HepG2 (cell line): ENCODE results near the gene KRT34. TPM values are rescaled to one million over a fixed set of nuclear protein-coding genes. Genes with fewer than 3 reads are reported as not detected.

Experiments
- ATAC-seq: fragments of 200-7000 bp; cut with Tn5 transposase; 3 replicates; pipeline ENCODE4 v1.9.1; 2020; ENCODE audit warnings: mild to moderate bottlenecking, moderate library complexity
- BruUV-seq: library from RNA; stranded (reverse); fragments of 400-500 nt; replicated peaks from 2 replicates; lab custom pipeline; 2021; lab: Mats Ljungman, UMichigan
- CTCF ChIA-PET: fragments of 300-600 bp; formaldehyde crosslinking; extraction: SDS; loops from one replicate; lab custom pipeline; 2021; ENCODE audit warnings: low total read pairs, inconsistent platforms, low intra/inter-chr PET ratio; lab: Yijun Ruan, JAX
- POLR2A ChIA-PET: fragments of 350-600 bp; sonication (Branson Sonifier 250); formaldehyde crosslinking; loops from one replicate; lab custom pipeline; 2020; ENCODE audit warnings: antibody characterized with exemption, inconsistent platforms; lab: Yijun Ruan, JAX
- DNase-seq: peaks from one replicate; pipeline ENCODE4 v3.0.0-alpha.2; 2015; ENCODE audit warnings: low spot score
- FAIRE-seq: peaks from 3 replicates; lab custom pipeline; 2011; peaks lifted over from hg19 to GRCh38; lab: Jason Lieb, UNC
- H2AFZ ChIP-seq: one replicate; pipeline ENCODE4 v1.6.1; 2011; ENCODE audit warnings: low read length, inconsistent platforms
- H3K27ac ChIP-seq: fragments of 300-600 bp; 3 replicates; pipeline ENCODE4 v1.8.0; 2011; ENCODE audit warnings: mixed run types, mild to moderate bottlenecking, mixed read lengths, low read length, inconsistent platforms; ENCODE audit not compliant: insufficient read depth; ENCODE audit errors: extremely low read length
- H3K27me3 ChIP-seq, 2 experiments: fragments of 200-600 bp in 1 of 2; 2 replicates in 1 of 2; 3 replicates in 1 of 2; pipeline versions ENCODE4 v1.6.0 to v1.8.0; 2011; ENCODE audit warnings: low read length in 2 of 2, mild to moderate bottlenecking in 2 of 2, moderate library complexity in 2 of 2, inconsistent platforms in 1 of 2; ENCODE audit not compliant: insufficient read depth in 2 of 2, control insufficient read depth in 1 of 2
- H3K36me3 ChIP-seq, 2 experiments: fragments of 200-600 bp in 1 of 2; replicated peaks in 1 of 2; 2 replicates in 1 of 2; 3 replicates in 1 of 2; pipeline versions ENCODE4 v1.5.1 to v1.8.0; 2011; ENCODE audit warnings: low read length in 2 of 2, inconsistent platforms in 1 of 2; ENCODE audit not compliant: insufficient read depth in 2 of 2, control insufficient read depth in 1 of 2
- H3K4me1 ChIP-seq: 2 replicates; pipeline ENCODE4 v1.5.1; 2012; ENCODE audit warnings: low read length, inconsistent platforms; ENCODE audit not compliant: insufficient read depth
- H3K4me2 ChIP-seq: 2 replicates; pipeline ENCODE4 v1.6.0; 2011; ENCODE audit warnings: low read depth, low read length, inconsistent platforms
- H3K4me3 ChIP-seq, 3 experiments: fragments of 200-600 bp in 1 of 3; sonication (generic), shearing (Covaris generic) in 1 of 3; replicated peaks in 1 of 3; 2 replicates each; pipeline ENCODE4 v1.5.1; 2011 to 2016; ENCODE audit warnings: low read length in 3 of 3, inconsistent platforms in 2 of 3, low read depth in 2 of 3, mild to moderate bottlenecking in 2 of 3, control low read depth in 1 of 3, mixed read lengths in 1 of 3; ENCODE audit not compliant: insufficient read depth in 1 of 3
- H3K79me2 ChIP-seq: one replicate; pipeline ENCODE4 v1.6.1; 2011; ENCODE audit warnings: low read length, inconsistent platforms; ENCODE audit not compliant: insufficient read depth
- H3K9ac ChIP-seq: 2 replicates; pipeline ENCODE4 v1.6.0; 2011; ENCODE audit warnings: mild to moderate bottlenecking, low read depth, low read length, inconsistent platforms; ENCODE audit not compliant: insufficient read depth
- H3K9me3 ChIP-seq: 2 replicates; pipeline ENCODE4 v1.5.1; 2012; ENCODE audit warnings: mild to moderate bottlenecking, low read length
- H4K20me1 ChIP-seq: 2 replicates; pipeline ENCODE4 v1.6.0; 2011; ENCODE audit warnings: inconsistent platforms, mild to moderate bottlenecking, low read length, moderate library complexity; ENCODE audit not compliant: insufficient read depth
- CREB1 ChIP-seq, 2 experiments: fragments of 450-650 bp in 1 of 2; IDR thresholded peaks; 2 replicates each; pipeline ENCODE4 v1.6.1; 2016 to 2017; ENCODE audit warnings: control low read depth in 1 of 2, mild to moderate bottlenecking in 1 of 2, missing compliant biosample characterization in 1 of 2, missing genetic modification characterization in 1 of 2
- MYNN ChIP-seq: sonication (generic); formaldehyde crosslinking; IDR thresholded peaks from 2 replicates; pipeline ENCODE4 v1.4.0; 2020; ENCODE audit warnings: mild to moderate bottlenecking, low read depth, missing genetic modification reagents
- NR2F6 ChIP-seq, 2 experiments: IDR thresholded peaks; 2 replicates each; pipeline ENCODE4 v1.6.1; 2016; ENCODE audit warnings: antibody characterized with exemption in 1 of 2, mild to moderate bottlenecking in 1 of 2
- SALL2 ChIP-seq: sonication (generic); formaldehyde crosslinking; IDR thresholded peaks from 2 replicates; pipeline ENCODE4 v1.8.1; 2023; ENCODE audit warnings: mild to moderate bottlenecking, missing genetic modification reagents, inconsistent platforms
- STAT5B ChIP-seq: sonication (generic); formaldehyde crosslinking; IDR thresholded peaks from 2 replicates; pipeline ENCODE4 v1.4.0; 2020; ENCODE audit warnings: missing genetic modification reagents
- ZFP37 ChIP-seq: sonication (generic); formaldehyde crosslinking; IDR thresholded peaks from 2 replicates; pipeline ENCODE4 v1.4.0; 2020; ENCODE audit warnings: missing genetic modification reagents, borderline replicate concordance
- ZNF432 ChIP-seq: sonication (generic); formaldehyde crosslinking; IDR thresholded peaks from 2 replicates; pipeline ENCODE4 v1.5.0; 2020; ENCODE audit warnings: missing genetic modification reagents, mild to moderate bottlenecking, borderline replicate concordance
- ZNF768 ChIP-seq: sonication (generic); formaldehyde crosslinking; IDR thresholded peaks from 2 replicates; pipeline ENCODE4 v1.4.0; 2020; ENCODE audit warnings: missing genetic modification reagents
- WGBS: methylation state at CpG from one replicate; pipeline ENCODE4 v1.1.6; 2017; ENCODE audit warnings: low lambda C conversion rate; 5-methylcytosine and 5-hydroxymethylcytosine counted together
- in situ Hi-C: cut with HindIII; loops from 2 replicates; pipeline ENCODE4 v1.10.0; 2017; ENCODE audit warnings: low pct_unique_long_range_greater_than_20kb; ENCODE audit not compliant: extremely low pct_ligation_motif_present
- intact Hi-C: fragments of 100-400 bp; cut with micrococcal nuclease; formaldehyde crosslinking; loops from one replicate; pipeline ENCODE4 v1.10.0; 2022; ENCODE audit not compliant: unreplicated experiment
- polyA plus RNA-seq, 8 experiments: library from polyadenylated mRNA; depleted of rRNA in 3 of 8; stranded (reverse) in 7 of 8; unstranded in 1 of 8; fragments of >200 nt; fragmentation: Illumina TruSeq in 4 of 8; extraction: Trizol in 4 of 8; gene quantifications; 2 replicates each; pipeline versions ENCODE4 v1.2.1 to v1.2.3, GENCODE V29; 2011 to 2016; ENCODE audit warnings: low read depth in 4 of 8, missing spikeins in 1 of 8, mixed read lengths in 1 of 8; ENCODE audit not compliant: insufficient read depth in 1 of 8
- total RNA-seq, 5 experiments: library from RNA; depleted of rRNA; stranded (reverse); fragments of >200 nt; fragmentation: Illumina TruSeq; extraction: Trizol; gene quantifications; 2 replicates each; pipeline ENCODE4 v1.2.3, GENCODE V29; 2016; ENCODE audit warnings: low read depth in 1 of 5
- TF ChIP-seq, protein P1 (sequence below): sonication (generic); formaldehyde crosslinking; IDR thresholded peaks from 2 replicates; pipeline ENCODE4 v1.5.0; 2020; ENCODE audit warnings: mild to moderate bottlenecking, missing genetic modification reagents, borderline replicate concordance

KRT34 gene
- total and polyA plus RNA-seq, 2 of the 13 experiments (the other 11 are each of a cell fraction or from before 2014, with no cell fraction given): not detected

DNA sequence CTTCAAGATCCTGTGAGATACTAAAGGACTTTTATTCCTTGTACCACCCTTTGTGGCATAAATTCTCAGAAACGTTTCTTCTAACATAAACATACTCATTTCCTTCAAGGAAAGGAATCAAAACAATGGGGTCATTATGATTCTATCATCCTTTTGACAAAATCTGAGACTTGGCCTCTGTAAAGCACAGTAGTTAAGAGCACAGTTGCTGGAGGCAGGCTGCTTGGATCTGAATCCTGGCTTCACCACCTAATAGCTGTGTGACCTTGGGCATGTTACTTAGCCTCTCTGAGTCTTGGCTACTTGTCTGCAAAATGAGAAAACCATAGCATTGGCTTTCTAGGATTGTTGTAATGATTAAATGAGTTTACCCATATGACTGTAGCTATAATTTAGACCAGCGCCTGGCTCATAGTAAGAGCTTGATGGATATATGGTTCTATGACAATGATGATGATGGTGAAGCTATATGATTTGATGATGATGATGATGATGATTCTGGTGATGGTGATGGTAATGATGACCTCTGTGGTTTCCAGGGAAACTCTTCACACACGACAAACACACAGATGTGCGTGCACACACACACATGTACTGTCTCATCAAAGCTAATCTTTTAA is 21.4 kb upstream of the KRT34 start:
- intact Hi-C loops: no loop called here
- ChIA-PET POLR2A (interaction anchor here (0.9 to 4.1 kb wide), 6 partner anchors 10 to 501 kb away, joined by 3 to 35 read pairs (median 3); partner anchors contain the start of gene KRT19), CTCF (no interaction called here)
- Histone ChIP-seq H3K79me2 (no peaks in the 10 kb centered on the region), H3K36me3 (no peaks in the 10 kb centered on the region), H3K4me1 (peaks cover 34% of the 10 kb centered on the region), H3K9me3 (no peaks in the 10 kb centered on the region), H3K27me3 (no peaks in the 10 kb centered on the region), H4K20me1 (no peaks in the 10 kb centered on the region), H3K9ac (no peak overlapping the region), H3K4me2 (no peak overlapping the region), H3K4me3 (no peak overlapping the region), H3K27ac (no peak overlapping the region), H2AFZ (no peak overlapping the region)
- BruUV-seq: no TSS peak
- DNase-seq (no peak), FAIRE-seq (no peak), ATAC-seq (no peak)
- WGBS: 27% methylated on average over 4 of the region's 4 CpGs
- in situ Hi-C loops: no loop called here
- TF ChIP-seq ZNF768 (CRISPR knock-in tag) (peak; percentile 83; the same call in 1 of the 2 replicates), CREB1 (IDR thresholded peaks at IDR 0.05) (peak; percentile 83), CREB1 (CRISPR knock-in tag; IDR thresholded peaks at IDR 0.05) (no peak), SALL2 (CRISPR knock-in tag) (no peak)

DNA sequence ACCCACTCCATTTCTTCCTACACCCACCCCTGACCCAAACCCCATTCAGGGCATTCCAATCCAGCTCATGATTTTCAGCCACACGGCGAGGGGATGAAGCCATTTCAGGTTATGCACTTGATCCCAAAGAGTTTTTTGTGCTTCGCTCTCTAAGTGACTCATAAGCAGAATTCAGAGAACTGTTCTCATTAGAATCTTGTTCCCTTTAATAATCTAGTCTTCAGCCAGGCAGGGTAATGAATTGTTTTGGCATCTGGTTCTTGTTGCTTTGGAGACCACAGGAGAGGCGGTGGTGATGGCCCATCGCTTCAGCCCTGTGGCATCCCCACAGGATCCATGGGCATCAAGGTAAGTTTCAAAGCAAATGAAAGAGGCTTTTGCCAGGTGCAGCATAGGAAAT is 20.1 kb upstream of the KRT34 start:
- Histone ChIP-seq H3K4me2 (no peak overlapping the region), H3K9me3 (no peaks in the 10 kb centered on the region), H3K79me2 (no peaks in the 10 kb centered on the region), H3K36me3 (no peaks in the 10 kb centered on the region), H3K27ac (no peak overlapping the region), H3K9ac (no peak overlapping the region), H2AFZ (no peak overlapping the region), H3K4me3 (no peak overlapping the region), H3K4me1 (peaks cover 34% of the 10 kb centered on the region), H3K27me3 (no peaks in the 10 kb centered on the region; a peak in 1 of 5 replicates), H4K20me1 (no peaks in the 10 kb centered on the region)
- intact Hi-C loops: no loop called here
- CTCF ChIA-PET: no interaction called here
- no TSS peak for BruUV-seq
- POLR2A ChIA-PET: interaction anchor here (0.9 kb wide), 1 partner anchor 14 kb away, joined by 3 read pairs; no protein-coding TSS in a partner anchor
- no peak for FAIRE-seq
- no peak for ATAC-seq
- 84% methylated on average over 5 of the region's 5 CpGs for WGBS
- in situ Hi-C loops: no loop called here
- TF ChIP-seq STAT5B (no peak), MYNN (CRISPR knock-in tag) (no peak), NR2F6 (IDR thresholded peaks at IDR 0.05) (no peak), NR2F6 (CRISPR knock-in tag; IDR thresholded peaks at IDR 0.05) (no peak), ZNF432 (CRISPR knock-in tag) (no peak), ZFP37 (CRISPR knock-in tag) (no peak)
- TF ChIP-seq, protein P1, sequence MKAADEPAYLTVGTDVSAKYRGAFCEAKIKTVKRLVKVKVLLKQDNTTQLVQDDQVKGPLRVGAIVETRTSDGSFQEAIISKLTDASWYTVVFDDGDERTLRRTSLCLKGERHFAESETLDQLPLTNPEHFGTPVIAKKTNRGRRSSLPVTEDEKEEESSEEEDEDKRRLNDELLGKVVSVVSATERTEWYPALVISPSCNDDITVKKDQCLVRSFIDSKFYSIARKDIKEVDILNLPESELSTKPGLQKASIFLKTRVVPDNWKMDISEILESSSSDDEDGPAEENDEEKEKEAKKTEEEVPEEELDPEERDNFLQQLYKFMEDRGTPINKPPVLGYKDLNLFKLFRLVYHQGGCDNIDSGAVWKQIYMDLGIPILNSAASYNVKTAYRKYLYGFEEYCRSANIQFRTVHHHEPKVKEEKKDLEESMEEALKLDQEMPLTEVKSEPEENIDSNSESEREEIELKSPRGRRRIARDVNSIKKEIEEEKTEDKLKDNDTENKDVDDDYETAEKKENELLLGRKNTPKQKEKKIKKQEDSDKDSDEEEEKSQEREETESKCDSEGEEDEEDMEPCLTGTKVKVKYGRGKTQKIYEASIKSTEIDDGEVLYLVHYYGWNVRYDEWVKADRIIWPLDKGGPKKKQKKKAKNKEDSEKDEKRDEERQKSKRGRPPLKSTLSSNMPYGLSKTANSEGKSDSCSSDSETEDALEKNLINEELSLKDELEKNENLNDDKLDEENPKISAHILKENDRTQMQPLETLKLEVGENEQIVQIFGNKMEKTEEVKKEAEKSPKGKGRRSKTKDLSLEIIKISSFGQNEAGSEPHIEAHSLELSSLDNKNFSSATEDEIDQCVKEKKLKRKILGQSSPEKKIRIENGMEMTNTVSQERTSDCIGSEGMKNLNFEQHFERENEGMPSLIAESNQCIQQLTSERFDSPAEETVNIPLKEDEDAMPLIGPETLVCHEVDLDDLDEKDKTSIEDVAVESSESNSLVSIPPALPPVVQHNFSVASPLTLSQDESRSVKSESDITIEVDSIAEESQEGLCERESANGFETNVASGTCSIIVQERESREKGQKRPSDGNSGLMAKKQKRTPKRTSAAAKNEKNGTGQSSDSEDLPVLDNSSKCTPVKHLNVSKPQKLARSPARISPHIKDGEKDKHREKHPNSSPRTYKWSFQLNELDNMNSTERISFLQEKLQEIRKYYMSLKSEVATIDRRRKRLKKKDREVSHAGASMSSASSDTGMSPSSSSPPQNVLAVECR (CRISPR knock-in tag): no peak
- DNase-seq: no peak
